HG02840 (cell line): Measurements from ENCODE around the gene IMMP2L.

Experiments
- ATAC-seq: cut with Tn5 transposase; IDR thresholded peaks from one replicate; pipeline ENCODE4 v1.9.1; 2021; ENCODE audit warnings: mild to moderate bottlenecking, moderate library complexity, moderate number of reproducible peaks; ENCODE audit not compliant: unreplicated experiment, low FRiP score

The IMMP2L gene

DNA sequence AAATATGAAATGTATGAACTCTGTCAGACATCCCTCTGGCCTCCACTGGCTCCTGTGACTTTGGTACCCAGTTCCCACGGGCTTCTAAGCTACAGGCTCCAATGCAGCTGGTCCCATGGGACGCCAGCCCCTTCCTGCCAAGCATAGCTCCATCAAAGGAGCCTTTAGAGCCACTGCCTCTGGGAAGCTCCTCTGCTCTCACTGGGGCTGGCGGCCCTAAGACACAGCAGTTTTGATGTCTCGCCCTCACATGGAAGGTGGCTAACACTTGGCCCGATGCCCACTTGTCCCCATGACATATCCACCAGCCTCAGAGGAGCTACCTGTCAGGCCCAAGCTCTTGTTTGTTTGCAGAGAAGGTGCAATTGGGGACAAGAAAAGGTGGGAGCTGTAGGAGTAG, 925.0 kb downstream of the IMMP2L start:
- no peak for ATAC-seq

DNA sequence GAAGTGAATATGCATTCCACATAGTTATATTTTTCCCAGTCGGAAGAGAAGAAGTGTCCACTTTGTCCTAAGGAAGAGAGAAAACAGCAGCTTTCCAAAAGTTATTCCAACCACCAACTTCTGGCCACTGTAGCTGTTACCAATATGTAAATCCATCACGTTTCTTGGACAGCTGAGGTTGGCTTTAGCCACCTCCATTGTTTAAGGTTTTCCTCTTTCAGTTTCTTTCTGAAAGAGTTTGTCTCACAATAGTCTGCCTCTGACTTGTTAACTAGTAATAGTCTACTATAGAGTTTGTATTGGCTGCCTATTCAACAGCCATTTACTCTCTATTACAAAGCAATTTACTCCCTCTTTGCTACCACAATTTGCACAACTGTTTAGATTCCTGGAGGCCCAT, 929.0 kb downstream of the IMMP2L start:
- no peak for ATAC-seq

DNA sequence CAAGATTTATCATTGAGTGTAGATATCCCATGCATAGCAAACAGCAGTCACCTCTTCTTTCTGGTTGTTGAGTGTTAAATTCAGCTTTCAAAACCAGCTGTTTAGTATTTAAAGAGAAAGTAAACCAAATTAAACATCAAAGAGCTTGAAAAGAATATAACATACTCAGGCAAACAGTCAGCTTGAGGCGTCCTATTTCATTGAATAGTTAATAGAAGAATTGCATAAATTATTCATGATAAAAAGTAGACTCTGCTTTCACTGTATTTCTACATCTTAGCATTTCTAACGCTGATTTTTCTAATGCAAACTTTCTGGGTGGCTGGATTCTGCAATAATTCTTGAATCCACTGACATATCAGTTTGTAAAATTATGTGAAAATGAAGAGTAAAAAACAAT, 935.9 kb downstream of the IMMP2L start:
- no peak for ATAC-seq

DNA sequence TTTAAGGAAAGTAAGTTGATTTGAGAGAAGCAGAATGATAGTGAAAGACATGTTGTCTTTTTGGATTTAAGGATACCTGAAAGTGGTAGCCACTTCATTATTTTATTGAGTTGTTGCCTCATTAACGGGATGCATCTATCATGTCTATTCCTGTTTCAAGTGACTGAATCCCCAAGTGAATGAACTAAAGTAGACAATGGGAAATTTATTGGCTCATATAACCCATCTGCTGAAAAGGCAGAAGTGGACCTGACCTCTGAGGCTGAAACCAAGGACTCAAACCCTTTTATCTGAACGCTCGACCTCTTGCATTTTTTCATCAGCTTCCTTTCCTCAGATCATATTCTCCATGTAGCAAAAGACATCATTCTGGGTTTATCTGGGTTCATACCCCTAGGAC, 937.0 kb downstream of the IMMP2L start:
- ATAC-seq: no peak

DNA sequence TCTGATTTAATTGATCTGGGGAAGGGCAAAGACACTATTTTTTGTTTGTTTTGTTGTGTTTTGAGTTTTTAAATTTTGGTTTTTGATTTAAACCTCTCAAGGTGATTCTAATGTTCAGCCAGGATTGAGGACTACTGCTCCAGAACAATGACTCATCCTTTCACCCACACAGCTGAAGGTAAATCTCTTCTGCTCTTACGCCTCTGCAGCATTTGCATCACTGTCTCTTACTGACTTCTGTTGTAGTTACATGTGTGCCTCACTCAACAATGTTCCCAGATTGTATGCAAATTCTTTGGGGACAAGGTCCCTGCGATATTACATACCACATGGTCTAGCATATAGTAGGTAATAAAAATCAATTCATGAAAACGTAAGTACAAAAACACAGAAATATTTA, 938.9 kb downstream of the IMMP2L start:
- ATAC-seq: no peak

DNA sequence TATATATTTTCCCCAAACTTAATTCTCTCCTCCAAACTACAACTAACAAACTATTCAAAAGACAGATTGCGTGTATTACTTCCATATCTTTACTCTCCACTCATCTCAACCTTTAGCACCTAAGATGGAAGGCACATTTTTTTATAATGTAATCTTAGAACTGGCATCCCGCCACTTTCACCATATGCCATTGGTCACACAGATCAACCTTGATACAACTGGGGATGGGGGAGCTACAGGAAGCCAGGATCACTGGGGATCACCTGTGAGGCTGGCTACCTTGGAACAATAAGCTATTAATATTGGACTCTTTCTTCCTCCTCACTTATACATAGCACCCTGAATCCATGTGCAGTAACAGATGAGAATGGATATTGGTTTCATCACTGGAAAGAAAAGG, 941.0 kb downstream of the IMMP2L start:
- no peak for ATAC-seq

DNA sequence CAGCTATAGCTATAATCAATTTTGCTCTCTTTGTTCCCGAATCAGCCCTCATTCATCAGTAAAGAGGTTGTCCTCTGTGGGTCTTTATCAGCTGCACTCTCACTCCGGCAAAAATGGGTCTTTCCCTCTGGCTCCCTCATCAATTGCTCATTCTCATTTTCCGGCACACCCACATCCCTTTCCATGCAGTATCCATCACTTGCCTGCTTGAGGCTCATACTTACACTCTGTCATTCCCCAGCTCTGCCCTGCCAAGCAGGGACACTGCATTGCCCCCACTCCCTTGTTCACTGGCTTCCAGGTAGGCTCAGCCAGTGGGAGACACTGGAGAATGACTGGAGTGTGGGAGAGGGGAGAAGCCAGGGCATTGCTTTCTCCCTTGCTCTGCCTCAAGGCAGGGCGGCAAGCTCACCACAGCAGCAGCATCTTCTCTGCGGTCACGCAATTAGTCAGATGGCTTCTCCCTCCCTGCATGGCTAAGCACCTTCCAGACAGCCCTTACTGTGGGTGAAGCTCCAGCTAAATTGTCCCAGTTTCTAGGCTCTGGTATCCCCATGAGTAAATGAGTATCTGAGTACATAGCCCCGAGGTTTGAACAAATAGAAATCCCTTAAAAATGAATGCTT, 942.1 kb downstream of the IMMP2L start:
- ATAC-seq: no peak
